ENCODE data around the gene MACF1.

The MACF1 gene

DNA sequence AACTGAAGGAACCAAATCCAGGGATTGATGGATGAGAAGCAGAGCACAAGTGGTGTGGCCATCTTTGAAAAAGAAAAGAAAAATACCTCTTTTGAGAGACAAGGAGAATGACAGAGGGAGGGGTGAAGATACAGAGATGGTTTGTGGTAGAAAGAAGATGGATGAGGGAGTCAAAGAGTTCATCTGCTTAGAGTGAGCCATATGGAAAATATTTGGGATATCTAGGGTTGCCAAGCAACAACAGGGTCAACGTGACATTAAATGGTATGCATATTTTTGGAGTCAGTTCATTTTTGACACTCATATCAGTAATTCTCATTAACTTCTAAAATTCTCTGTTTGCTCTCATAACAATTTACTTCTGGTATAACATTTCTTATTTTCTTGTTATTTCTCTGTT is 50.7 kb downstream of the MACF1 start:
- TF ChIP-seq MYC (IDR thresholded peaks at IDR 0.05; ENCODE audit: low read depth, low read length) (no peak), POLR2A (IDR thresholded peaks at IDR 0.05; ENCODE audit: extremely low read depth, insufficient read length) (no peak)
- TF ChIP-seq, protein P1, sequence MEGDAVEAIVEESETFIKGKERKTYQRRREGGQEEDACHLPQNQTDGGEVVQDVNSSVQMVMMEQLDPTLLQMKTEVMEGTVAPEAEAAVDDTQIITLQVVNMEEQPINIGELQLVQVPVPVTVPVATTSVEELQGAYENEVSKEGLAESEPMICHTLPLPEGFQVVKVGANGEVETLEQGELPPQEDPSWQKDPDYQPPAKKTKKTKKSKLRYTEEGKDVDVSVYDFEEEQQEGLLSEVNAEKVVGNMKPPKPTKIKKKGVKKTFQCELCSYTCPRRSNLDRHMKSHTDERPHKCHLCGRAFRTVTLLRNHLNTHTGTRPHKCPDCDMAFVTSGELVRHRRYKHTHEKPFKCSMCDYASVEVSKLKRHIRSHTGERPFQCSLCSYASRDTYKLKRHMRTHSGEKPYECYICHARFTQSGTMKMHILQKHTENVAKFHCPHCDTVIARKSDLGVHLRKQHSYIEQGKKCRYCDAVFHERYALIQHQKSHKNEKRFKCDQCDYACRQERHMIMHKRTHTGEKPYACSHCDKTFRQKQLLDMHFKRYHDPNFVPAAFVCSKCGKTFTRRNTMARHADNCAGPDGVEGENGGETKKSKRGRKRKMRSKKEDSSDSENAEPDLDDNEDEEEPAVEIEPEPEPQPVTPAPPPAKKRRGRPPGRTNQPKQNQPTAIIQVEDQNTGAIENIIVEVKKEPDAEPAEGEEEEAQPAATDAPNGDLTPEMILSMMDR (IDR thresholded peaks at IDR 0.05; ENCODE audit: low read depth, low read length): no peak
- H3K4me3 ChIP-seq (ENCODE audit: low read depth, low read length): no peak overlapping the region
- DNase-seq (ENCODE audit: low read depth): no peak

DNA sequence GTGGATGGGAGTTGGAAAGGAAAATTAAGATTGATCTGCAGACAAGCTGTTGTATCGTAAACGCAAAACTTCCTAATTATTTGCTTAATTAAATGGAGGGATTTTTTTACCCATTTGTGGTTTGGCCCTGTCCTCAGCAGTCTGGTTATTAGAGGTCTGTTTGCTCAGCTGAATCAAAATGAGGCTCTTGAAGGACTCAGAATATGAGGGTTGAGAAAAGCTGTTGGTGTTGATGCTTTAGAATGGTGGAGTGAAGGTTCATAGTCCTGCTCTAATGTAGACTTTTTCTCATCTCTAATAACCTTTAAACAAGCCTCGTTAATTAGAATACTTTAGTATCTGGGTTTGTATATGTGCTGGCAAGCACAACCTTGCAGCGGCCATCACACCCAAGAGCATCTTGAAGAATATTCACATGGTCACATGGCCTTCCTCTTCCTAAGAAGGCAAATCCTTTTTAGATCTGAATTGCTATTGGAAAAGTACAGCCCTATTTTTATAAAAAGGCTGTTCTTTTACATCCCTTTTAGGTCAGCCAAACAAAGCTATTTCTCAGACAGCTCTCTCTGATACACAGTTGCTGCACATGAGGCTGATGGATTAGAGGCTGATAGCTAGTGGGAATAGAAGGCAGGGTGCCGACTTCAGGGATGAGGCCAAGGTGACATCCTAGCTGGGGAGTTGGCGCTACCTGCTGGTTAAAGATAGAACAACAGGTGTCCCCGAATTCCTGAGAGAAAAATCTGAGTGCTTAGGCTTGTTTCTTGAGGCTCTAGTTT is 53.8 kb downstream of the MACF1 start:
- TF ChIP-seq, protein P2, sequence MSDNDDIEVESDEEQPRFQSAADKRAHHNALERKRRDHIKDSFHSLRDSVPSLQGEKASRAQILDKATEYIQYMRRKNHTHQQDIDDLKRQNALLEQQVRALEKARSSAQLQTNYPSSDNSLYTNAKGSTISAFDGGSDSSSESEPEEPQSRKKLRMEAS (IDR thresholded peaks at IDR 0.05; ENCODE audit: low read depth, low read length): peak; percentile 24; the same call in 1 of the 2 replicates
- TF ChIP-seq, protein P1 (IDR thresholded peaks at IDR 0.05; ENCODE audit: low read depth, low read length): peak; percentile 76
- no peak for TF ChIP-seq POLR2A (IDR thresholded peaks at IDR 0.05; ENCODE audit: extremely low read depth, insufficient read length)
- no peak overlapping the region for H3K4me3 ChIP-seq (ENCODE audit: low read depth, low read length)
- DNase-seq (ENCODE audit: low read depth): peak; percentile 58

DNA sequence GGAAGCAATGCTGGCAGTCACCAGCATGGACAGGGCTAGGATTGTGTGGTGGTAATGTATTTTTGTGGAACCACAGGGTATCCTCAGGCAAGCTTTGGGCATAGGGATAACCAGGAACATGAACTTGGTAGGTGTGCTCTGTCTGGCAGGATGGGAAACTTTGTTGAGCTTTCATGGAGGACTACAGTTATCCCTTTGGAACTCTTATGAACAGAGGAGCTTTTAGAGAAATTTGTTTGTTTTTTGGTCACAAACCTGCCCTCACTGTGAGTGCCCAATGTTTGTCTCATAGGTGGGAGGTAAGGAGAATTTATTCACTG is 54.4 kb downstream of the MACF1 start:
- DNase-seq (ENCODE audit: low read depth): no peak

DNA sequence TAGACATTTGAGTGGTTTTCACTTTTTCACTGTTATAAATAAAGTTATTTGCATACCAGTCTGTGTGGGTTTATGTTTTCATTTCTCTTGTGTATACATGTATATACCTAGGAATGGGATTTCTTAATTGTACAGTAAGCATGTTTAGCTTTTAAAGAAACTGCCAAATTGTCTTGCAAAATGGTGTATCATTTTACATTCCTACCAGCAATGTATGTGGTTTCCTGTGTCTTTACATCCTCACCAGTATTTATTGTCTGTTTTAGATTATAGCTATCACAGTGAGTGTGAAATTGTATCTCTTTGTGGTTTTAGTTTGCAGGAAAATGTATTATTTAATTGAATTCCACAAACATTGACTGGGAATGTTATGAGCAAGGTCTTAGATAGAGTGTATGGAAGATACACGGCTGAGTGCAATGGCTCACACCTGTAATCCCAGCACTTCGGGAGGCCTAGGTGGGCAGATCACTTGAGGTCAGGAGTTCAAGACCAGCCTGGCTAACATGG is 57.3 kb downstream of the MACF1 start:
- DNase-seq (ENCODE audit: low read depth): no peak
- no peak overlapping the region for H3K4me3 ChIP-seq (ENCODE audit: low read depth, low read length)
- TF ChIP-seq, protein P2 (IDR thresholded peaks at IDR 0.05; ENCODE audit: low read depth, low read length): no peak
- TF ChIP-seq MYC (IDR thresholded peaks at IDR 0.05; ENCODE audit: low read depth, low read length): no peak
- no peak for TF ChIP-seq POLR2A (IDR thresholded peaks at IDR 0.05; ENCODE audit: extremely low read depth, insufficient read length)
- TF ChIP-seq, protein P1 (IDR thresholded peaks at IDR 0.05; ENCODE audit: low read depth, low read length): no peak

More for the DNA sequence above, 54.4 kb downstream of the MACF1 start:
- no peak overlapping the region for H3K4me3 ChIP-seq (ENCODE audit: low read depth, low read length)
- no peak for TF ChIP-seq MYC (IDR thresholded peaks at IDR 0.05; ENCODE audit: low read depth, low read length)
- TF ChIP-seq, protein P2 (IDR thresholded peaks at IDR 0.05; ENCODE audit: low read depth, low read length): no peak
- no peak for TF ChIP-seq POLR2A (IDR thresholded peaks at IDR 0.05; ENCODE audit: extremely low read depth, insufficient read length)
- TF ChIP-seq, protein P1 (IDR thresholded peaks at IDR 0.05; ENCODE audit: low read depth, low read length): no peak

DNA sequence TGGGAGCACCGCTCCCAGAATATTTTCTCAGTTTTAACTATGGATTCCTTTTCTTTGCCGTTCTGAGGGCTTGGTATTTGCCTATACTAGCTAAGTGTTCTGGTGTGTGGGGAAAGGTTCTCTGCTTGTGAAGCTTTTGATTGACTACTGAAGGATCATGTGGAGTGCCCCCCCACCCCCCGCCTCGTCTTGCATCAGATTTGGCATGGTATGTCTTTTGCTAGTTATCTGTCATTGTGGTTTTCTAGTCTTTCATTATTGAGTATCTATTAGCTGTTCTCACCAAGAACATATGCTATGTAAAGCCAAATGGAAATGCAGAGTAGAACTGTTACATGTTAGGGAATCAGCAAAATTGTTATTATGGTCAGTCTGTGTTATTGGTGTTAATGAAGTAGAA is 58.3 kb downstream of the MACF1 start:
- no peak for DNase-seq (ENCODE audit: low read depth)

More for the DNA sequence above, 58.3 kb downstream of the MACF1 start:
- TF ChIP-seq, protein P2 (IDR thresholded peaks at IDR 0.05; ENCODE audit: low read depth, low read length): no peak
- TF ChIP-seq, protein P1 (IDR thresholded peaks at IDR 0.05; ENCODE audit: low read depth, low read length): no peak
- TF ChIP-seq MYC (IDR thresholded peaks at IDR 0.05; ENCODE audit: low read depth, low read length): no peak
- TF ChIP-seq POLR2A (IDR thresholded peaks at IDR 0.05; ENCODE audit: extremely low read depth, insufficient read length): no peak
- no peak overlapping the region for H3K4me3 ChIP-seq (ENCODE audit: low read depth, low read length)

Data from NB4 (cell line).